Thyroid gland (tissue), 4 donors: ENCODE data around the gene PTCD1. TPM values are rescaled to one million over a fixed set of nuclear protein-coding genes. Genes with fewer than 3 reads are reported as not detected.

Experiments used
- DNase-seq, 2 donors: peaks; one replicate each; pipeline ENCODE4 v3.0.0-alpha.2; 2019
- H3K27ac ChIP-seq, 3 donors: fragments of 200-600 bp; sonication (generic); 1 replicate in 2 of 3; 2 replicates in 1 of 3; pipeline ENCODE4 v1.5.1; 2016 to 2019; ENCODE audit warnings: mild to moderate bottlenecking in 1 of 3, moderate library complexity in 1 of 3
- H3K27me3 ChIP-seq: fragments of 200-600 bp; sonication (generic); one replicate; pipeline ENCODE4 v1.5.1; 2019
- H3K36me3 ChIP-seq, 2 donors: fragments of 200-600 bp; sonication (generic); one replicate each; pipeline ENCODE4 v1.5.1; 2016 to 2019
- H3K4me1 ChIP-seq, 2 donors: fragments of 200-600 bp; sonication (generic); one replicate each; pipeline ENCODE4 v1.5.1; 2017 to 2019
- H3K4me3 ChIP-seq, 3 donors: fragments of 200-600 bp; sonication (generic); replicated peaks in 1 of 3; 1 replicate in 2 of 3; 2 replicates in 1 of 3; pipeline ENCODE4 v1.5.1; 2016; ENCODE audit warnings: mild to moderate bottlenecking in 1 of 3
- H3K9me3 ChIP-seq: fragments of 200-600 bp; sonication (generic); one replicate; pipeline ENCODE4 v1.5.1; 2017
- CTCF ChIP-seq, 6 experiments: fragments of 200-600 bp in 3 of 6; fragments of 450-650 bp in 3 of 6; sonication (generic) in 3 of 6; IDR thresholded peaks; one replicate each; pipeline ENCODE4 v1.5.1; 2016 to 2019; ENCODE audit warnings: antibody characterized with exemption in 6 of 6, mild to moderate bottlenecking in 2 of 6, inconsistent platforms in 1 of 6, moderate library complexity in 1 of 6
- POLR2A ChIP-seq, 2 donors: fragments of 450-650 bp; IDR thresholded peaks; one replicate each; pipeline ENCODE4 v1.6.1; 2017; ENCODE audit warnings: antibody characterized with exemption in 2 of 2, mild to moderate bottlenecking in 2 of 2, moderate library complexity in 1 of 2
- WGBS, 2 donors: methylation state at CpG; one replicate each; pipeline ENCODE4 v1.1.5; 2017; 5-methylcytosine and 5-hydroxymethylcytosine counted together
- intact Hi-C: fragments of 100-400 bp; cut with DNase I; formaldehyde crosslinking; loops from one replicate; pipeline ENCODE4 v1.15.1; 2023
- total RNA-seq, 4 donors: library from RNA; depleted of rRNA; stranded (reverse); fragments of >200 nt; gene quantifications; one replicate each; pipeline ENCODE4 v1.2.3, GENCODE V29; 2016

Gene PTCD1
- total RNA-seq, 4 donors from 2014 or later: 5.4 to 9.6 (median 8.2) TPM

- Histone ChIP-seq H3K27me3 (no peaks in the 10 kb centered on the region), H3K4me3 (no peak overlapping the region), H3K36me3 (peaks cover 35 to 50% of the 10 kb centered on the region in 2 donors), H3K4me1 (no peaks in the 10 kb centered on the region), H3K27ac (no peak overlapping the region), H3K9me3 (no peaks in the 10 kb centered on the region)
- TF ChIP-seq CTCF (IDR thresholded peaks at IDR 0.05) (no peak), POLR2A (IDR thresholded peaks at IDR 0.05) (no peak)
- no peak for DNase-seq
- intact Hi-C loops: no loop called here
- 94 to 100% methylated on average over 1 to 5 of the region's 8 CpGs for WGBS, 2 donors
These were observed 13.3 kb upstream of the PTCD1 start for GRCh38 chr7:99451936-99452335.

- no peaks in the 10 kb centered on the region for H3K4me1 ChIP-seq
- no peak overlapping the region for H3K27ac ChIP-seq
- no peak for DNase-seq
- H3K9me3 ChIP-seq: no peaks in the 10 kb centered on the region
- no peaks in the 10 kb centered on the region for H3K27me3 ChIP-seq
- WGBS, 2 donors: 82 to 86% methylated on average over 5 of the region's 5 CpGs
- no peak for TF ChIP-seq CTCF (IDR thresholded peaks at IDR 0.05)
- no peak for TF ChIP-seq POLR2A (IDR thresholded peaks at IDR 0.05)
- peaks cover 37 to 58% of the 10 kb centered on the region in 2 donors for H3K36me3 ChIP-seq
- no peak overlapping the region for H3K4me3 ChIP-seq
- intact Hi-C loops: no loop called here
These were observed 10.7 kb upstream of the PTCD1 start for GRCh38 chr7:99449326-99449725.

- H3K27me3 ChIP-seq: no peaks in the 10 kb centered on the region
- TF ChIP-seq POLR2A (IDR thresholded peaks at IDR 0.05) (no peak), CTCF (IDR thresholded peaks at IDR 0.05) (no peak)
- no peak for DNase-seq
- no peak overlapping the region for H3K27ac ChIP-seq
- no peaks in the 10 kb centered on the region for H3K4me1 ChIP-seq
- WGBS, 2 donors: 94 to 99% methylated on average over 8 to 10 of the region's 10 CpGs
- intact Hi-C loops: no loop called here
- peaks cover 32 to 56% of the 10 kb centered on the region in 2 donors for H3K36me3 ChIP-seq
- H3K9me3 ChIP-seq: no peaks in the 10 kb centered on the region
- H3K4me3 ChIP-seq: no peak overlapping the region
These were observed 10.3 kb upstream of the PTCD1 start for GRCh38 chr7:99448855-99449254.

GRCh38 chr7:99447943-99448342 is 9.3 kb upstream of the PTCD1 start:
- H3K27me3 ChIP-seq: no peaks in the 10 kb centered on the region
- no peaks in the 10 kb centered on the region for H3K9me3 ChIP-seq
- intact Hi-C loops: no loop called here
- TF ChIP-seq CTCF (IDR thresholded peaks at IDR 0.05) (no peak), POLR2A (IDR thresholded peaks at IDR 0.05) (no peak)
- no peak for DNase-seq
- no peak overlapping the region for H3K4me3 ChIP-seq
- 91 to 93% methylated on average over 7 of the region's 10 CpGs for WGBS, 2 donors
- H3K36me3 ChIP-seq: peaks cover 32 to 49% of the 10 kb centered on the region in 2 donors
- H3K27ac ChIP-seq: no peak overlapping the region
- no peaks in the 10 kb centered on the region for H3K4me1 ChIP-seq

GRCh38 chr7:99446096-99446495 is 7.5 kb upstream of the PTCD1 start:
- 92% methylated on average over 4 of the region's 4 CpGs for WGBS, 2 donors
- TF ChIP-seq CTCF (IDR thresholded peaks at IDR 0.05): no peak
- no peak for TF ChIP-seq POLR2A (IDR thresholded peaks at IDR 0.05)
- H3K36me3 ChIP-seq: peaks cover 32 to 41% of the 10 kb centered on the region in 2 donors
- H3K27ac ChIP-seq: no peak overlapping the region
- no peaks in the 10 kb centered on the region for H3K9me3 ChIP-seq
- intact Hi-C loops: no loop called here
- no peak overlapping the region for H3K4me3 ChIP-seq
- no peaks in the 10 kb centered on the region for H3K4me1 ChIP-seq
- DNase-seq: no peak
- no peaks in the 10 kb centered on the region for H3K27me3 ChIP-seq
